Smooth muscle cell (in vitro differentiated cells): Measurements from ENCODE around the gene PKMYT1. TPM values are rescaled to one million over a fixed set of nuclear protein-coding genes. Genes with fewer than 3 reads are reported as not detected.

Experiments used
- DNase-seq: peaks from one replicate; lab custom pipeline; 2025; ENCODE audit not compliant: unreplicated experiment; lab: John Stamatoyannopoulos, UW
- H2AFZ ChIP-seq: fragments of 200-600 bp; sonication (generic); 2 replicates; pipeline ENCODE4 v1.6.0; 2016; ENCODE audit warnings: antibody characterized with exemption, low read depth, mild to moderate bottlenecking
- H3F3A ChIP-seq: fragments of 200-600 bp; sonication (generic); 2 replicates; pipeline ENCODE4 v1.6.0; 2017; ENCODE audit warnings: antibody characterized with exemption, low read depth
- H3K27ac ChIP-seq: fragments of 200-600 bp; sonication (generic); 2 replicates; pipeline ENCODE4 v1.5.1; 2016; ENCODE audit warnings: low read depth, mild to moderate bottlenecking
- H3K27me3 ChIP-seq: fragments of 200-600 bp; sonication (generic); 2 replicates; pipeline ENCODE4 v1.6.1; 2016; ENCODE audit warnings: low read depth, mild to moderate bottlenecking
- H3K36me3 ChIP-seq: fragments of 200-600 bp; sonication (generic); 2 replicates; pipeline ENCODE4 v1.5.1; 2016; ENCODE audit warnings: low read depth
- H3K4me1 ChIP-seq: fragments of 200-600 bp; sonication (generic); 2 replicates; pipeline ENCODE4 v1.5.1; 2016; ENCODE audit warnings: low read depth
- H3K4me2 ChIP-seq: fragments of 200-600 bp; sonication (generic); 2 replicates; pipeline ENCODE4 v1.6.0; 2016; ENCODE audit warnings: mild to moderate bottlenecking
- H3K4me3 ChIP-seq: fragments of 200-600 bp; sonication (generic); 2 replicates; pipeline ENCODE4 v1.5.1; 2016; ENCODE audit warnings: mild to moderate bottlenecking
- H3K79me2 ChIP-seq: fragments of 200-600 bp; sonication (generic); 2 replicates; pipeline ENCODE4 v1.6.0; 2016; ENCODE audit warnings: low read depth, mild to moderate bottlenecking
- H3K9ac ChIP-seq: fragments of 200-600 bp; sonication (generic); 2 replicates; pipeline ENCODE4 v1.6.0; 2016; ENCODE audit warnings: low read depth
- H3K9me3 ChIP-seq: fragments of 200-600 bp; sonication (generic); replicated peaks from 2 replicates; pipeline ENCODE4 v1.5.1; 2016; ENCODE audit warnings: low read depth
- H4K20me1 ChIP-seq: fragments of 200-600 bp; sonication (generic); 2 replicates; pipeline ENCODE4 v1.6.0; 2016; ENCODE audit warnings: low read depth
- CTCF ChIP-seq: fragments of 200-600 bp; sonication (generic); IDR thresholded peaks from 2 replicates; pipeline ENCODE4 v1.5.1; 2017; ENCODE audit warnings: borderline replicate concordance, mild to moderate bottlenecking, antibody characterized with exemption; ENCODE audit not compliant: insufficient read depth, poor library complexity, severe bottlenecking
- WGBS: methylation state at CpG from one replicate; pipeline ENCODE4 v1.1.7; 2016; ENCODE audit warnings: low lambda C conversion rate; 5-methylcytosine and 5-hydroxymethylcytosine counted together
- polyA plus RNA-seq: library from polyadenylated mRNA; unstranded; fragments of >200 nt; fragmentation: Nextera tagmentation; extraction: Ambion mirVana; gene quantifications from 2 replicates; pipeline ENCODE4 v1.2.1, GENCODE V29; 2016
- total RNA-seq: library from RNA; depleted of rRNA; stranded (reverse); fragments of >200 nt; gene quantifications from 2 replicates; pipeline ENCODE4 v1.2.3, GENCODE V29; 2014

PKMYT1 gene
- total and polyA plus RNA-seq, 2 experiments from 2014 or later, result 13.8 to 32.6 TPM

GRCh38 chr16:2990891-2991290 lies 10.6 kb upstream of the PKMYT1 start:
- H2AFZ ChIP-seq, result no peak overlapping the region
- H3K9me3 ChIP-seq, result no peaks in the 10 kb centered on the region
- no peak overlapping the region for H3K9ac ChIP-seq
- no peaks in the 10 kb centered on the region for H3K4me1 ChIP-seq
- H3F3A ChIP-seq, result no peaks in the 10 kb centered on the region
- H3K27me3 ChIP-seq, result no peaks in the 10 kb centered on the region
- H3K36me3 ChIP-seq, result no peaks in the 10 kb centered on the region
- H3K79me2 ChIP-seq, result no peaks in the 10 kb centered on the region
- H3K4me2 ChIP-seq, result no peak overlapping the region
- DNase-seq, result no peak
- no peaks in the 10 kb centered on the region for H4K20me1 ChIP-seq
- H3K27ac ChIP-seq, result no peak overlapping the region
- H3K4me3 ChIP-seq, result no peak overlapping the region
- TF ChIP-seq CTCF, result no peak
- 61% methylated on average over 10 of the region's 10 CpGs for WGBS

- no peak overlapping the region for H3K4me2 ChIP-seq
- H3K27ac ChIP-seq, result no peak overlapping the region
- no peaks in the 10 kb centered on the region for H3K4me1 ChIP-seq
- no peaks in the 10 kb centered on the region for H3K9me3 ChIP-seq
- H2AFZ ChIP-seq, result no peak overlapping the region
- no peaks in the 10 kb centered on the region for H4K20me1 ChIP-seq
- no peaks in the 10 kb centered on the region for H3K36me3 ChIP-seq
- H3K27me3 ChIP-seq, result no peaks in the 10 kb centered on the region
- WGBS, result 76% methylated on average over 3 of the region's 8 CpGs
- no peak for TF ChIP-seq CTCF
- no peaks in the 10 kb centered on the region for H3K79me2 ChIP-seq
- no peak overlapping the region for H3K9ac ChIP-seq
- no peak for DNase-seq
- H3K4me3 ChIP-seq, result no peak overlapping the region
- no peaks in the 10 kb centered on the region for H3F3A ChIP-seq
Measured at GRCh38 chr16:2988590-2989099, 8.4 kb upstream of the PKMYT1 start.

GRCh38 chr16:2987833-2988232 lies 7.6 kb upstream of the PKMYT1 start:
- H2AFZ ChIP-seq, result no peak overlapping the region
- no peaks in the 10 kb centered on the region for H3K9me3 ChIP-seq
- H3K4me2 ChIP-seq, result no peak overlapping the region
- no peak for DNase-seq
- H3K4me1 ChIP-seq, result no peaks in the 10 kb centered on the region
- WGBS, result 77% methylated on average over 8 of the region's 8 CpGs
- H4K20me1 ChIP-seq, result no peaks in the 10 kb centered on the region
- H3K27ac ChIP-seq, result no peak overlapping the region
- H3F3A ChIP-seq, result no peaks in the 10 kb centered on the region
- H3K36me3 ChIP-seq, result no peaks in the 10 kb centered on the region
- H3K4me3 ChIP-seq, result no peak overlapping the region
- no peak overlapping the region for H3K9ac ChIP-seq
- no peaks in the 10 kb centered on the region for H3K79me2 ChIP-seq
- TF ChIP-seq CTCF, result no peak
- no peaks in the 10 kb centered on the region for H3K27me3 ChIP-seq

- Histone ChIP-seq H3K4me1 (no peaks in the 10 kb centered on the region), H3K27me3 (no peaks in the 10 kb centered on the region), H3K27ac (no peak overlapping the region), H2AFZ (no peak overlapping the region), H3F3A (peaks cover 4% of the 10 kb centered on the region), H3K79me2 (no peaks in the 10 kb centered on the region), H3K36me3 (no peaks in the 10 kb centered on the region), H3K4me3 (no peak overlapping the region), H3K4me2 (no peak overlapping the region), H4K20me1 (no peaks in the 10 kb centered on the region), H3K9ac (no peak overlapping the region), H3K9me3 (no peaks in the 10 kb centered on the region)
- no peak for TF ChIP-seq CTCF
- DNase-seq, result no peak
- 92% methylated on average over 8 of the region's 9 CpGs for WGBS
Measured at GRCh38 chr16:2987286-2987685, 7.0 kb upstream of the PKMYT1 start.
